ENCODE measurements around the gene TRIM37.
"Not testable (repeated sequence)": the region's sequence is repeated elsewhere in the genome, so short reads cannot be mapped to it uniquely, and the experiment has no call there.

TRIM37 gene

GRCh38 chr17:58956997-58957724 is 149.5 kb downstream of the TRIM37 start:
- H3K4me3 ChIP-seq (ENCODE audit: low read depth, low read length) = no peak overlapping the region
- TF ChIP-seq CTCF (IDR thresholded peaks at IDR 0.05; ENCODE audit: borderline replicate concordance, insufficient read depth, low read depth, low read length) = no peak

- not testable (repeated sequence) for H3K4me3 ChIP-seq (ENCODE audit: low read depth, low read length)
Measured at GRCh38 chr17:58954358-58954757, 152.3 kb downstream of the TRIM37 start.

- TF ChIP-seq CTCF (IDR thresholded peaks at IDR 0.05; ENCODE audit: borderline replicate concordance, insufficient read depth, low read depth, low read length) = no peak
- H3K4me3 ChIP-seq (ENCODE audit: low read depth, low read length) = no peak overlapping the region
Measured at GRCh38 chr17:58947824-58948223, 158.9 kb downstream of the TRIM37 start.

GRCh38 chr17:58947411-58947810 is 159.3 kb downstream of the TRIM37 start:
- TF ChIP-seq CTCF (IDR thresholded peaks at IDR 0.05; ENCODE audit: borderline replicate concordance, insufficient read depth, low read depth, low read length) = no peak
- no peak overlapping the region for H3K4me3 ChIP-seq (ENCODE audit: low read depth, low read length)

GRCh38 chr17:58944166-58944565 is 162.5 kb downstream of the TRIM37 start:
- no peak overlapping the region for H3K4me3 ChIP-seq (ENCODE audit: low read depth, low read length)
- TF ChIP-seq CTCF (IDR thresholded peaks at IDR 0.05; ENCODE audit: borderline replicate concordance, insufficient read depth, low read depth, low read length) = no peak

- H3K4me3 ChIP-seq (ENCODE audit: low read depth, low read length) = no peak overlapping the region
- TF ChIP-seq CTCF (IDR thresholded peaks at IDR 0.05; ENCODE audit: borderline replicate concordance, insufficient read depth, low read depth, low read length) = no peak
Measured at GRCh38 chr17:58936295-58936694, 170.4 kb downstream of the TRIM37 start.

GRCh38 chr17:58932956-58933355 is 173.7 kb downstream of the TRIM37 start:
- TF ChIP-seq CTCF (IDR thresholded peaks at IDR 0.05; ENCODE audit: borderline replicate concordance, insufficient read depth, low read depth, low read length) = no peak
- no peak overlapping the region for H3K4me3 ChIP-seq (ENCODE audit: low read depth, low read length)
